Measurements from ENCODE around the gene PCBP3. TPM values are rescaled to one million over a fixed set of nuclear protein-coding genes. Genes with fewer than 3 reads are reported as not detected.

Gene PCBP3
- total RNA-seq, 1 donor from 2014 or later: 4.6 TPM

- H3K27ac Mint-ChIP-seq: no peak overlapping the region
- no peak overlapping the region for H3K4me2 ChIP-seq
These were observed 104.4 kb downstream of the PCBP3 start for GRCh38 chr21:45747802-45748445.

GRCh38 chr21:45748593-45748992 is 105.1 kb downstream of the PCBP3 start:
- H3K4me1 ChIP-seq: no peaks in the 10 kb centered on the region
- peaks cover 6% of the 10 kb centered on the region for H3K36me3 Mint-ChIP-seq
- no peaks in the 10 kb centered on the region for H4K20me1 ChIP-seq (ENCODE audit: low read depth)
- H3K4me1 Mint-ChIP-seq: peaks cover 10% of the 10 kb centered on the region
- H3K4me2 ChIP-seq: no peak overlapping the region
- H3F3A ChIP-seq (ENCODE audit: low read depth): no peaks in the 10 kb centered on the region
- no peaks in the 10 kb centered on the region for H3K36me3 ChIP-seq
- no peaks in the 10 kb centered on the region for H3K79me2 ChIP-seq (ENCODE audit: low read depth)
- DNase-seq (ENCODE audit: low spot score): no peak
- no peak overlapping the region for H3K9ac ChIP-seq
- H3K4me3 Mint-ChIP-seq: no peak overlapping the region
- no peak overlapping the region for H3K27ac Mint-ChIP-seq
- H3K27me3 ChIP-seq: no peaks in the 10 kb centered on the region
- no peaks in the 10 kb centered on the region for H3K9me3 ChIP-seq (ENCODE audit: low read depth)
- H3K27me3 Mint-ChIP-seq (ENCODE audit: insufficient read depth, low read depth): peaks cover 14% of the 10 kb centered on the region
- TF ChIP-seq EZH2 (IDR thresholded peaks at IDR 0.05): no peak
- TF ChIP-seq EZH2phosphoT487 (IDR thresholded peaks at IDR 0.05): no peak
- TF ChIP-seq, protein P1, sequence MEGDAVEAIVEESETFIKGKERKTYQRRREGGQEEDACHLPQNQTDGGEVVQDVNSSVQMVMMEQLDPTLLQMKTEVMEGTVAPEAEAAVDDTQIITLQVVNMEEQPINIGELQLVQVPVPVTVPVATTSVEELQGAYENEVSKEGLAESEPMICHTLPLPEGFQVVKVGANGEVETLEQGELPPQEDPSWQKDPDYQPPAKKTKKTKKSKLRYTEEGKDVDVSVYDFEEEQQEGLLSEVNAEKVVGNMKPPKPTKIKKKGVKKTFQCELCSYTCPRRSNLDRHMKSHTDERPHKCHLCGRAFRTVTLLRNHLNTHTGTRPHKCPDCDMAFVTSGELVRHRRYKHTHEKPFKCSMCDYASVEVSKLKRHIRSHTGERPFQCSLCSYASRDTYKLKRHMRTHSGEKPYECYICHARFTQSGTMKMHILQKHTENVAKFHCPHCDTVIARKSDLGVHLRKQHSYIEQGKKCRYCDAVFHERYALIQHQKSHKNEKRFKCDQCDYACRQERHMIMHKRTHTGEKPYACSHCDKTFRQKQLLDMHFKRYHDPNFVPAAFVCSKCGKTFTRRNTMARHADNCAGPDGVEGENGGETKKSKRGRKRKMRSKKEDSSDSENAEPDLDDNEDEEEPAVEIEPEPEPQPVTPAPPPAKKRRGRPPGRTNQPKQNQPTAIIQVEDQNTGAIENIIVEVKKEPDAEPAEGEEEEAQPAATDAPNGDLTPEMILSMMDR (IDR thresholded peaks at IDR 0.05): no peak
- peaks cover 7% of the 10 kb centered on the region for H3K9me3 Mint-ChIP-seq
- H3K27ac ChIP-seq: no peak overlapping the region
- no peak overlapping the region for H3K4me3 ChIP-seq
- no peak overlapping the region for H2AFZ ChIP-seq (replicated peaks)

More at GRCh38 chr21:45747802-45748445, 104.4 kb downstream of the PCBP3 start:
- Histone ChIP-seq H3K27me3 (no peaks in the 10 kb centered on the region), H2AFZ (replicated peaks) (no peak overlapping the region), H3K4me1 (no peaks in the 10 kb centered on the region), H3F3A (ENCODE audit: low read depth) (no peaks in the 10 kb centered on the region), H3K79me2 (ENCODE audit: low read depth) (no peaks in the 10 kb centered on the region), H3K9ac (no peak overlapping the region), H3K27ac (no peak overlapping the region), H3K36me3 (no peaks in the 10 kb centered on the region), H3K4me3 (no peak overlapping the region), H4K20me1 (ENCODE audit: low read depth) (no peaks in the 10 kb centered on the region), H3K9me3 (ENCODE audit: low read depth) (no peaks in the 10 kb centered on the region)
- peaks cover 10% of the 10 kb centered on the region for H3K4me1 Mint-ChIP-seq
- no peak overlapping the region for H3K4me3 Mint-ChIP-seq
- peaks cover 6% of the 10 kb centered on the region for H3K36me3 Mint-ChIP-seq
- peaks cover 14% of the 10 kb centered on the region for H3K27me3 Mint-ChIP-seq (ENCODE audit: insufficient read depth, low read depth)
- DNase-seq (ENCODE audit: low spot score): no peak
- H3K9me3 Mint-ChIP-seq: peaks cover 7% of the 10 kb centered on the region
- no peak for TF ChIP-seq EZH2phosphoT487 (IDR thresholded peaks at IDR 0.05)
- TF ChIP-seq EZH2 (IDR thresholded peaks at IDR 0.05): no peak
- TF ChIP-seq, protein P1 (IDR thresholded peaks at IDR 0.05): no peak

GRCh38 chr21:45749974-45750373 is 106.4 kb downstream of the PCBP3 start:
- H3K4me1 Mint-ChIP-seq: peaks cover 10% of the 10 kb centered on the region
- H3K27me3 Mint-ChIP-seq (ENCODE audit: insufficient read depth, low read depth): peaks cover 14% of the 10 kb centered on the region
- no peak overlapping the region for H2AFZ ChIP-seq (replicated peaks)
- no peaks in the 10 kb centered on the region for H3K79me2 ChIP-seq (ENCODE audit: low read depth)
- H3K4me3 Mint-ChIP-seq: no peak overlapping the region
- no peaks in the 10 kb centered on the region for H3K9me3 ChIP-seq (ENCODE audit: low read depth)
- no peak for DNase-seq (ENCODE audit: low spot score)
- no peak overlapping the region for H3K4me2 ChIP-seq
- no peak overlapping the region for H3K4me3 ChIP-seq
- no peaks in the 10 kb centered on the region for H3K4me1 ChIP-seq
- H3K36me3 Mint-ChIP-seq: peaks cover 6% of the 10 kb centered on the region
- H3K36me3 ChIP-seq: no peaks in the 10 kb centered on the region
- no peak overlapping the region for H3K27ac ChIP-seq
- peaks cover 4% of the 10 kb centered on the region for H3K9me3 Mint-ChIP-seq
- H3K9ac ChIP-seq: no peak overlapping the region
- no peaks in the 10 kb centered on the region for H3F3A ChIP-seq (ENCODE audit: low read depth)
- no peaks in the 10 kb centered on the region for H4K20me1 ChIP-seq (ENCODE audit: low read depth)
- TF ChIP-seq EZH2phosphoT487 (IDR thresholded peaks at IDR 0.05) (no peak), EZH2 (IDR thresholded peaks at IDR 0.05) (no peak)
- TF ChIP-seq, protein P1 (IDR thresholded peaks at IDR 0.05): no peak
- no peaks in the 10 kb centered on the region for H3K27me3 ChIP-seq
- no peak overlapping the region for H3K27ac Mint-ChIP-seq
